Right forelimb (tissue), 1 donor: Measurements from ENCODE around the gene RPS18.
A peak's percentile ranks its signal among the peaks of the same experiment; 100 is the strongest.
"Not testable (repeated sequence)": the region's sequence is repeated elsewhere in the genome, so short reads cannot be mapped to it uniquely, and the experiment has no call there.

ENCODE experiments used
- DNase-seq: peaks from one replicate; pipeline ENCODE4 v3.0.0-alpha.2; 2018

The RPS18 gene

GRCh38 chr6:33271468-33272274 lies at the start of gene RPS18, which contains the start of gene VPS52:
RPS18 (plus strand) TSS chr6:33272075; CDS start chr6:33272120, 45 bp downstream.
VPS52 (minus strand) TSS chr6:33271876; CDS start chr6:33271675, 201 bp downstream.
- DNase-seq, result peak; percentile 94

- DNase-seq, result not testable (repeated sequence)
These were observed 45.3 kb upstream of the RPS18 start for GRCh38 chr6:33226503-33227120.

- DNase-seq, result no peak
These were observed 36.6 kb upstream of the RPS18 start for GRCh38 chr6:33235221-33235634.

GRCh38 chr6:33236328-33236727 lies 35.5 kb upstream of the RPS18 start:
- DNase-seq, result no peak

GRCh38 chr6:33236852-33237251 lies 35.0 kb upstream of the RPS18 start:
- DNase-seq, result no peak

- no peak for DNase-seq
These were observed 34.1 kb upstream of the RPS18 start for GRCh38 chr6:33237741-33238140.

GRCh38 chr6:33241968-33242367 lies 29.9 kb upstream of the RPS18 start:
- no peak for DNase-seq

- DNase-seq, result no peak
These were observed 28.4 kb upstream of the RPS18 start for GRCh38 chr6:33243476-33243875.

GRCh38 chr6:33247977-33248642 lies 23.8 kb upstream of the RPS18 start:
- DNase-seq, result peak; percentile 92

- DNase-seq, result no peak
These were observed 23.3 kb upstream of the RPS18 start for GRCh38 chr6:33248643-33248931.

GRCh38 chr6:33248932-33249731 lies 22.7 kb upstream of the RPS18 start:
- DNase-seq, result peak; percentile 94

- no peak for DNase-seq
These were observed 21.9 kb upstream of the RPS18 start for GRCh38 chr6:33249732-33250630.

- no peak for DNase-seq
These were observed 21.1 kb upstream of the RPS18 start for GRCh38 chr6:33250731-33251130.

GRCh38 chr6:33251395-33252012 lies 20.4 kb upstream of the RPS18 start:
- no peak for DNase-seq

GRCh38 chr6:33252759-33253158 lies 19.1 kb upstream of the RPS18 start:
- no peak for DNase-seq

GRCh38 chr6:33254591-33254990 lies 17.3 kb upstream of the RPS18 start:
- DNase-seq, result no peak

- no peak for DNase-seq
These were observed 12.8 kb upstream of the RPS18 start for GRCh38 chr6:33259032-33259431.

GRCh38 chr6:33262490-33262889 lies 9.4 kb upstream of the RPS18 start:
- DNase-seq, result not testable (repeated sequence)

- DNase-seq, result no peak
These were observed 7.9 kb upstream of the RPS18 start for GRCh38 chr6:33264015-33264414.

- DNase-seq, result peak; percentile 61
These were observed 783 bp upstream of the RPS18 start for GRCh38 chr6:33271117-33271467.

- no peak for DNase-seq
These were observed 627 bp downstream of the RPS18 start for GRCh38 chr6:33272275-33273128.
